Colonic mucosa (tissue), 4 donors: ENCODE measurements around the gene LHFPL2. TPM values are rescaled to one million over a fixed set of nuclear protein-coding genes. Genes with fewer than 3 reads are reported as not detected.

Source experiments
- DNase-seq: peaks from one replicate; pipeline ENCODE4 v3.0.0-alpha.2; 2020
- H3K27ac ChIP-seq: fragments of 200-600 bp; one replicate; pipeline ENCODE4 v1.8.0; 2021
- H3K27me3 ChIP-seq: fragments of 200-600 bp; one replicate; pipeline ENCODE4 v1.8.0; 2021
- H3K36me3 ChIP-seq: fragments of 200-600 bp; one replicate; pipeline ENCODE4 v1.8.0; 2021
- H3K4me1 ChIP-seq: fragments of 200-600 bp; one replicate; pipeline ENCODE4 v1.8.0; 2021; ENCODE audit warnings: mild to moderate bottlenecking
- H3K4me3 ChIP-seq: fragments of 200-600 bp; one replicate; pipeline ENCODE4 v1.8.0; 2021
- H3K9ac ChIP-seq, 2 donors: one replicate each; pipeline ENCODE4 v1.7.0; 2013; ENCODE audit warnings: control low read depth in 2 of 2, low read depth in 2 of 2, low read length in 2 of 2
- H3K9me3 ChIP-seq: fragments of 200-600 bp; one replicate; pipeline ENCODE4 v1.8.0; 2021
- intact Hi-C: fragments of 100-400 bp; cut with DNase I; formaldehyde crosslinking; loops from one replicate; pipeline ENCODE4 v1.14.1; 2022
- total RNA-seq, 2 donors: library from RNA; stranded (reverse); fragmentation: NEBNext Ultra II Directional in 1 of 2; extraction: Animal tissue kit (Norgen Biotek cat#: 25700) in 1 of 2; gene quantifications; one replicate each; pipeline ENCODE4 v1.2.1, GENCODE V29; 2021
- TF ChIP-seq, protein P1 (sequence below): fragments of 200-600 bp; IDR thresholded peaks from one replicate; pipeline ENCODE4 v1.8.0; 2022; ENCODE audit warnings: antibody characterized with exemption, mild to moderate bottlenecking
- donor health status: healthy.
- donor health status: DM: no; HTN: no; CAD: no.
- donor health status: DM: no; HTN: no; CAD: no.

Gene LHFPL2
- total RNA-seq, 2 donors from 2014 or later, result 35.5 to 39.2 TPM

DNA sequence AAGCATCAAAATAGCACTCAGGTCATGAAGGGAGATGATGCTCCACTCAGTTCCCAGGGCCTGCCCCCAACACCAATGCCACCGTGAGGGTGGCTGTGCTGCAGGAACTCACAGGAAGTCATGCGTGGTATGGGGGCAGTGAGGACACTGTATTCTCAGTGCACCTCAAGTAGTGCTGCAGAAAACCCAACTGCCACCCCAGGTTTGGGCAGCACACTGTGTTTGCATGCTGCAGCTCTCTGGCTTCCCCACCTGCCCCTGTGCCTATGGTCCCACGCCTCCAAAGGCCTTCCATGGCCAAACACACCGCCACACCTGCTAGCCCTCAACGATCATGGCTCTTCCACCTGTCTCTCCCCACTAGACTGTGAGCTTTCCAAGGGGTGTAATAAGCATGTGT, 14.3 kb downstream of the LHFPL2 start:
- no peak overlapping the region for H3K9ac ChIP-seq
- intact Hi-C loops, result no loop called here
- peaks cover 6% of the 10 kb centered on the region for H3K36me3 ChIP-seq
- TF ChIP-seq, protein P1, sequence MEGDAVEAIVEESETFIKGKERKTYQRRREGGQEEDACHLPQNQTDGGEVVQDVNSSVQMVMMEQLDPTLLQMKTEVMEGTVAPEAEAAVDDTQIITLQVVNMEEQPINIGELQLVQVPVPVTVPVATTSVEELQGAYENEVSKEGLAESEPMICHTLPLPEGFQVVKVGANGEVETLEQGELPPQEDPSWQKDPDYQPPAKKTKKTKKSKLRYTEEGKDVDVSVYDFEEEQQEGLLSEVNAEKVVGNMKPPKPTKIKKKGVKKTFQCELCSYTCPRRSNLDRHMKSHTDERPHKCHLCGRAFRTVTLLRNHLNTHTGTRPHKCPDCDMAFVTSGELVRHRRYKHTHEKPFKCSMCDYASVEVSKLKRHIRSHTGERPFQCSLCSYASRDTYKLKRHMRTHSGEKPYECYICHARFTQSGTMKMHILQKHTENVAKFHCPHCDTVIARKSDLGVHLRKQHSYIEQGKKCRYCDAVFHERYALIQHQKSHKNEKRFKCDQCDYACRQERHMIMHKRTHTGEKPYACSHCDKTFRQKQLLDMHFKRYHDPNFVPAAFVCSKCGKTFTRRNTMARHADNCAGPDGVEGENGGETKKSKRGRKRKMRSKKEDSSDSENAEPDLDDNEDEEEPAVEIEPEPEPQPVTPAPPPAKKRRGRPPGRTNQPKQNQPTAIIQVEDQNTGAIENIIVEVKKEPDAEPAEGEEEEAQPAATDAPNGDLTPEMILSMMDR, result no peak
- no peak overlapping the region for H3K27ac ChIP-seq
- no peaks in the 10 kb centered on the region for H3K27me3 ChIP-seq
- DNase-seq, result no peak
- no peaks in the 10 kb centered on the region for H3K9me3 ChIP-seq
- H3K4me1 ChIP-seq, result no peaks in the 10 kb centered on the region
- no peak overlapping the region for H3K4me3 ChIP-seq

DNA sequence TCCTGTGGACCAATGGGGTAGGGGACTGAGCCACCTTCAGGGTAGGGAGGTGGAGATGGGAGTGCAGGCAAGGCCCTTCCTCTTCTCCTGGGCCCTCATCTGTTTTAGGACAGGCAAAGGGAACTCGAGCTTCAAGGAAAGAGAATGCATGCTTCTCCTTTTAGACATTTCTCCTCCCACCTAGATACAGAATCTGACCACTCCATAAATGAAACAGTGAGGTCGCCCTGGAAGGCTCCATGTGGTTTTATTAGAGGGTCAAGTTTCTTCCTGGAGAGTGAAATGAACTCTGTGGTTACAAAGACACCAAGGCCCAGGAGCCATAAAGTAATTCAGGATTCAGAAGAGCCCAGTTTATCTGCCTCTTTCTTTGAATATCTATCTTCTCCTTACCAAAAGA, 14.9 kb downstream of the LHFPL2 start:
- Histone ChIP-seq H3K36me3 (peaks cover 6% of the 10 kb centered on the region), H3K9ac (no peak overlapping the region), H3K9me3 (no peaks in the 10 kb centered on the region), H3K27ac (no peak overlapping the region), H3K4me3 (no peak overlapping the region), H3K27me3 (no peaks in the 10 kb centered on the region), H3K4me1 (no peaks in the 10 kb centered on the region)
- TF ChIP-seq, protein P1, result no peak
- intact Hi-C loops, result no loop called here
- no peak for DNase-seq

DNA sequence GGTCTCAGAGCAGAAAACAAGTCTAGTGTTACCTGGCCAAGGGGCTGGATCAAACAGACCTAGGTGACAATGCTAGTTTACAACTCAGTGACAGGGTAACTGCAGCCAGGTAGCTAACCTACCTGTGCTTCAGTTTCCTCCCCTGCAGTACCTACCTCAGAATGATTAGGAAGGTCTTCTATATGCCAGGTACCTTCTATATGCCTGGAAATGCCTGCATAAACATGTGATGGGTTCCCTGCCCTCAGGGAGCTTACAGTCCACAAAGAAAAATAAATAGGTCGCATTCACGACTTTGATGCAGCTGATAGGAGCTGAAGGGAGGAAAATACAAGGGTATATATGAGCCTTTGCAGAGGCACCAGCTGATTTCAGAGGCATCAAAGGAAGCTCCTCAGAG, 16.1 kb downstream of the LHFPL2 start:
- H3K36me3 ChIP-seq, result peaks cover 6% of the 10 kb centered on the region
- H3K4me1 ChIP-seq, result no peaks in the 10 kb centered on the region
- no peak overlapping the region for H3K9ac ChIP-seq
- TF ChIP-seq, protein P1, result no peak
- H3K27ac ChIP-seq, result no peak overlapping the region
- intact Hi-C loops, result no loop called here
- DNase-seq, result no peak
- H3K27me3 ChIP-seq, result no peaks in the 10 kb centered on the region
- no peak overlapping the region for H3K4me3 ChIP-seq
- no peaks in the 10 kb centered on the region for H3K9me3 ChIP-seq

DNA sequence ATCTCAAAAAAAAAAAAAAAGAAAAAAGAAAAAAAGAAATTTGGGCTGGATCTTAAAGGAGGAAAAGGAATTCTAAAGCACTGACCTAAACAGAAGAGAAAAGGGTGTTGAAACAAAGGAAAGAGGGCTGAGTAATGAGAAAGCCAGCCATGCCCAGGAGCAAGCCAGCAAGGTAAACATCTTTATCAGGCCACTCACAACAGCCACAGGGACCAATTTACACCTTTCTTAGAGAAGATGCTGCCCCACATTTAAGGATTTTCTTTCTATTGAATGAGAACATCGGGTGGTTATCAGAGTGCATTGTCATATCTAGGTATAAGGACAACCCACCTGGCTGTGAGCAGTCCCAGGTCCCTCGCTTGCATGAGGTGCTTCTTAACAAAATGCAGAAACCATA, 16.6 kb downstream of the LHFPL2 start:
- H3K36me3 ChIP-seq, result peaks cover 6% of the 10 kb centered on the region
- TF ChIP-seq, protein P1, result no peak

DNA sequence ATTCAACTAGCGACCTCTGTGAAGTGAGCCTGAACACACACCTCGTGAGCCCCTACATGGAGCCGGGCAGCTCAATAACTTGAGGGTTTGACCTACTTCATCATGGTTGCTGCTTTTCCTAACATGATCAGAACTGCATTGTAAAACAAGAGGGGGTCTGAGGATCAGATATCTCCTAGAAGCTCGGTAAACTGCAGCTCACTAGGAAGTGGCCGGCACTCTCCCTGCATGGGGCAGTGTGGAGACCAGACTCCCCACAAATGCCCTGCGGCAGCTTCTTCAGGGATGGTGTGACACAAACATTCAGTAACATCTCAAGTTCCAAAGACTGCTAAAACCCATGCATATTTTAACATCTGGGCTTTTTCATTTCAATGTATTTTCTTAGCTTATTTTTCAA, 18.5 kb downstream of the LHFPL2 start:
- Histone ChIP-seq H3K36me3 (peaks cover 6% of the 10 kb centered on the region), H3K4me3 (no peak overlapping the region), H3K27ac (no peak overlapping the region), H3K9me3 (no peaks in the 10 kb centered on the region), H3K9ac (no peak overlapping the region), H3K4me1 (no peaks in the 10 kb centered on the region), H3K27me3 (no peaks in the 10 kb centered on the region)
- DNase-seq, result no peak
- TF ChIP-seq, protein P1, result no peak
- intact Hi-C loops, result no loop called here

More for the DNA sequence above, 16.6 kb downstream of the LHFPL2 start:
- H3K27me3 ChIP-seq, result no peaks in the 10 kb centered on the region
- no peaks in the 10 kb centered on the region for H3K4me1 ChIP-seq
- intact Hi-C loops, result no loop called here
- H3K27ac ChIP-seq, result no peak overlapping the region
- no peak for DNase-seq
- H3K9me3 ChIP-seq, result no peaks in the 10 kb centered on the region
- no peak overlapping the region for H3K9ac ChIP-seq
- H3K4me3 ChIP-seq, result no peak overlapping the region

DNA sequence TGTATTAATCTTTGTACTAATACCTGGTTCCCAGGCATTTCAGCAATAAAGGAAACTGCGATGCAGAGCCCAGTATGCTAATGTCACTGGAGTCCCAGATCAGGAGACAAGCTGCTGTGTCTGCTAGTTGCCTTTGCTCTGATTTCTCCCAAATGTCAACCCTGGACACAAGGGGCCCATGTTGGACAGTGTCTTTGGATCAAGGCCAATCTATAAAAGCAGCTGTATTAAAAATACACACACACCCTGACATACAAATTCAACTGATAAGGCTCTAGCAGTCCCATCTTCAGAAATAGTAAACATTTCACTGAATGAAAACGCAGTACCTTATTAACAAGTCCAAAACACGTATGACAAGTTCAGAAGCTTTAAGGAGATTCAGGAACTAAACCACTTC, 18.9 kb downstream of the LHFPL2 start:
- Histone ChIP-seq H3K36me3 (peaks cover 6% of the 10 kb centered on the region), H3K27me3 (no peaks in the 10 kb centered on the region), H3K4me3 (no peak overlapping the region), H3K27ac (no peak overlapping the region), H3K9me3 (no peaks in the 10 kb centered on the region), H3K9ac (no peak overlapping the region), H3K4me1 (no peaks in the 10 kb centered on the region)
- TF ChIP-seq, protein P1, result no peak
- intact Hi-C loops, result no loop called here
- DNase-seq, result no peak
